ENCODE data around the gene CFAP77.

DNA sequence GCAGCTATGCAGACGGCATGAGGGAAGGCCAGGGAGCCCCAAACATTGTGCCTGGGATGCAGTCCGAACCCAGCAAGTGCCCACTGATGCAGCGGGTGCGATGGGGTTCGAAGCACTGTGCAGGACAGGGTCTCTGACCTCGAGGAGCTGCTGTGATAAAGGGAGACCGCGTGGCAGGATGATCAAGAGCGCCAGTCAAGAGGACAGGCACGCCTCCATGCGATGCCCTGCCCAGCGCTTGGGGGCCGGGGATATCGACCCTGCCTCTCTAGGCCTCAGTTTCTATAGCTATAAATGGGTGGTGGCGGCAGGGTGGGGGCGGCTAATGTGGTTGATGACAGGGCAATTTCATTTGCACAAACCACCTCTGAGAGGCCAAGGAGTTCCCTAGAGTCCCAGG is 87.7 kb downstream of the CFAP77 start:
- TF ChIP-seq POLR2A (IDR thresholded peaks at IDR 0.05) (no peak), POLR2AphosphoS5 (IDR thresholded peaks at IDR 0.05) (no peak)
- TF ChIP-seq, protein P1, sequence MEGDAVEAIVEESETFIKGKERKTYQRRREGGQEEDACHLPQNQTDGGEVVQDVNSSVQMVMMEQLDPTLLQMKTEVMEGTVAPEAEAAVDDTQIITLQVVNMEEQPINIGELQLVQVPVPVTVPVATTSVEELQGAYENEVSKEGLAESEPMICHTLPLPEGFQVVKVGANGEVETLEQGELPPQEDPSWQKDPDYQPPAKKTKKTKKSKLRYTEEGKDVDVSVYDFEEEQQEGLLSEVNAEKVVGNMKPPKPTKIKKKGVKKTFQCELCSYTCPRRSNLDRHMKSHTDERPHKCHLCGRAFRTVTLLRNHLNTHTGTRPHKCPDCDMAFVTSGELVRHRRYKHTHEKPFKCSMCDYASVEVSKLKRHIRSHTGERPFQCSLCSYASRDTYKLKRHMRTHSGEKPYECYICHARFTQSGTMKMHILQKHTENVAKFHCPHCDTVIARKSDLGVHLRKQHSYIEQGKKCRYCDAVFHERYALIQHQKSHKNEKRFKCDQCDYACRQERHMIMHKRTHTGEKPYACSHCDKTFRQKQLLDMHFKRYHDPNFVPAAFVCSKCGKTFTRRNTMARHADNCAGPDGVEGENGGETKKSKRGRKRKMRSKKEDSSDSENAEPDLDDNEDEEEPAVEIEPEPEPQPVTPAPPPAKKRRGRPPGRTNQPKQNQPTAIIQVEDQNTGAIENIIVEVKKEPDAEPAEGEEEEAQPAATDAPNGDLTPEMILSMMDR (IDR thresholded peaks at IDR 0.05) = no peak
